ENCODE measurements around the gene MMP21. TPM values are rescaled to one million over a fixed set of nuclear protein-coding genes. Genes with fewer than 3 reads are reported as not detected.

The MMP21 gene
- total RNA-seq, 1 experiment from 2014 or later = not detected

GRCh38 chr10:125774581-125775191 is 935 bp downstream of the MMP21 start:
- Histone ChIP-seq H3K36me3 (ENCODE audit: control insufficient read depth, insufficient read depth, low read length) (no peaks in the 10 kb centered on the region), H3K4me1 (no peaks in the 10 kb centered on the region), H3K4me3 (ENCODE audit: low read depth, low read length) (no peak overlapping the region), H3K9me3 (no peaks in the 10 kb centered on the region), H3K27me3 (replicated peaks; ENCODE audit: control insufficient read depth, insufficient read depth, low read length) (no peaks in the 10 kb centered on the region)
- Mint-ChIP-seq H3K9me3 (ENCODE audit: unreplicated experiment) (peaks cover 19% of the 10 kb centered on the region), H3K27me3 (ENCODE audit: insufficient read depth, unreplicated experiment) (peaks cover 9% of the 10 kb centered on the region), H3K4me3 (ENCODE audit: unreplicated experiment) (no peak overlapping the region), H3K27ac (ENCODE audit: unreplicated experiment) (no peak overlapping the region), H3K36me3 (ENCODE audit: insufficient read depth, unreplicated experiment) (peaks cover 5% of the 10 kb centered on the region), H3K4me1 (ENCODE audit: low read depth, unreplicated experiment) (no peaks in the 10 kb centered on the region)
- no TSS peak for BruUV-seq (replicated peaks)
- ChIA-PET POLR2A (no interaction called here), CTCF (no interaction called here)
- TF ChIP-seq, protein P1, sequence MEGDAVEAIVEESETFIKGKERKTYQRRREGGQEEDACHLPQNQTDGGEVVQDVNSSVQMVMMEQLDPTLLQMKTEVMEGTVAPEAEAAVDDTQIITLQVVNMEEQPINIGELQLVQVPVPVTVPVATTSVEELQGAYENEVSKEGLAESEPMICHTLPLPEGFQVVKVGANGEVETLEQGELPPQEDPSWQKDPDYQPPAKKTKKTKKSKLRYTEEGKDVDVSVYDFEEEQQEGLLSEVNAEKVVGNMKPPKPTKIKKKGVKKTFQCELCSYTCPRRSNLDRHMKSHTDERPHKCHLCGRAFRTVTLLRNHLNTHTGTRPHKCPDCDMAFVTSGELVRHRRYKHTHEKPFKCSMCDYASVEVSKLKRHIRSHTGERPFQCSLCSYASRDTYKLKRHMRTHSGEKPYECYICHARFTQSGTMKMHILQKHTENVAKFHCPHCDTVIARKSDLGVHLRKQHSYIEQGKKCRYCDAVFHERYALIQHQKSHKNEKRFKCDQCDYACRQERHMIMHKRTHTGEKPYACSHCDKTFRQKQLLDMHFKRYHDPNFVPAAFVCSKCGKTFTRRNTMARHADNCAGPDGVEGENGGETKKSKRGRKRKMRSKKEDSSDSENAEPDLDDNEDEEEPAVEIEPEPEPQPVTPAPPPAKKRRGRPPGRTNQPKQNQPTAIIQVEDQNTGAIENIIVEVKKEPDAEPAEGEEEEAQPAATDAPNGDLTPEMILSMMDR (IDR thresholded peaks at IDR 0.05; ENCODE audit: insufficient read depth in 1 of 2, low read depth in 1 of 2, low read length in 1 of 2, severe bottlenecking in 1 of 2, unreplicated experiment in 1 of 2) = no peak
- DNase-seq = no peak
- intact Hi-C loops (cut with micrococcal nuclease; ENCODE audit: unreplicated experiment) = no loop called here

DNA sequence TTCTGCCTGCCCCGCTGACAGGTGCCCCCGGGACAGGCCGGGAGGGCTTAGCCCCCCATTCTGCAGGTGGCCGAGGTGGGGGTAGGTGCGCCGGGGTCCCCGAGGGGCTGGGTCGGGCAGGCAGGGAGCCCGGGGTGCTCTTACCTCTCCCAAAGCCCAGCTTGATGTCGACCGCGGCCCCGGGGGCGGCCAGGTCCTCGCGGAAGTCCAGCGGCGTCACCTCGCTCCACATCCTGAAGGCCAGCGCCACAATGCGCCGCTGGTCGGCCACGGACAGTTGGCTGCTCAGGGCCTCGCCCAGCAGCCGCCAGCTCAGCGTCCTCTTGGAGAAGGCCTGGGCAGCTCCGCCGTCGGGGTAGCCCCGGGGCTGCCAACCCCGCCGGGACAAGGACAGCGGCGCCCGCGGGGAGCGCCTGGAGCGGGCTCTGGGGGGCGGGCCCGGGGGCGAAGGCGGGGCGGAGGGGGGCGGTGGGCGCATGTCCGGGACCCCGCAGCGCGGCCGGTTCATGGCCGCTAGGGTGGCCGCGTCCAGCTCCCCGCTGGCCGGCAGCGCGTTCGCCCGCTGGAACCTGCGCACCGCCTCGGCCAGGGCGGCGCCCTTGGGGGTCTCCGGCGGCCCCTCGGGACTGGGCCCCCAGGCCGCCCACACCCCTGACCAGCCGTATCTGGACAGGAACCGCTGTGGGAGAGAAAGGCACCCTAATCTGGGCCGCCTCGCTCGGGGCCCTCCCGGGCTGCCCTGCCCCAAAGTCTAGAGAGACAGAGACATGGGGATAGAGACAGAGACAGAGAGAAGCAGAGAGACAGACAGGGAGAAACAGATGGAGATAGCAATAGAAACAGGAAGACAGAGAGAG is 1.7 kb downstream of the MMP21 start:
- ChIA-PET CTCF (no interaction called here), POLR2A (no interaction called here)
- peaks cover 5% of the 10 kb centered on the region for H3K36me3 Mint-ChIP-seq (ENCODE audit: insufficient read depth, unreplicated experiment)
- no peaks in the 10 kb centered on the region for H3K4me1 Mint-ChIP-seq (ENCODE audit: low read depth, unreplicated experiment)
- BruUV-seq (replicated peaks) = no TSS peak
- Histone ChIP-seq H3K27me3 (replicated peaks; ENCODE audit: control insufficient read depth, insufficient read depth, low read length) (no peaks in the 10 kb centered on the region), H3K4me1 (no peaks in the 10 kb centered on the region), H3K36me3 (ENCODE audit: control insufficient read depth, insufficient read depth, low read length) (no peaks in the 10 kb centered on the region), H3K9me3 (no peaks in the 10 kb centered on the region), H3K4me3 (ENCODE audit: low read depth, low read length) (no peak overlapping the region)
- no peak overlapping the region for H3K4me3 Mint-ChIP-seq (ENCODE audit: unreplicated experiment)
- intact Hi-C loops (cut with micrococcal nuclease; ENCODE audit: unreplicated experiment) = no loop called here
- peaks cover 12% of the 10 kb centered on the region for H3K9me3 Mint-ChIP-seq (ENCODE audit: unreplicated experiment)
- DNase-seq = no peak
- H3K27ac Mint-ChIP-seq (ENCODE audit: unreplicated experiment) = no peak overlapping the region
- TF ChIP-seq, protein P1 (IDR thresholded peaks at IDR 0.05; ENCODE audit: insufficient read depth in 1 of 2, low read depth in 1 of 2, low read length in 1 of 2, severe bottlenecking in 1 of 2, unreplicated experiment in 1 of 2) = no peak
- peaks cover 5% of the 10 kb centered on the region for H3K27me3 Mint-ChIP-seq (ENCODE audit: insufficient read depth, unreplicated experiment)

DNA sequence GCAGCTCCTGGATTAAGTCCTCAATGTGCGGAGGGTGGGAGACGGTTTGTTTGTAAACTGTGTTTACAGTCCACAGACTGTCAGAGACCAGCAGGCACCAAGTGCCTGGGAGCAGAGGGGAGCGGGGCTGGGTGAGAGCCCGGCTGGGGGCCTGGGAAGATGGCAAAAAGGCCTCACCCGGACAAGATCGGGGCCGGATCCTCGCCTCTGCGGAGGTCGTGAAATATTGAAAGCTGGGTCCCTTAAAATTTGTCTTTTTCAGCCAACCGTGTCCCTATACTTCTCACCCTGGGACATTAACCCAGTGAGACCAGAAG is 2.8 kb downstream of the MMP21 start:
- Mint-ChIP-seq H3K27ac (ENCODE audit: unreplicated experiment) (no peak overlapping the region), H3K4me3 (ENCODE audit: unreplicated experiment) (no peak overlapping the region), H3K27me3 (ENCODE audit: insufficient read depth, unreplicated experiment) (no peaks in the 10 kb centered on the region), H3K36me3 (ENCODE audit: insufficient read depth, unreplicated experiment) (peaks cover 5% of the 10 kb centered on the region), H3K9me3 (ENCODE audit: unreplicated experiment) (peaks cover under 1% of the 10 kb centered on the region), H3K4me1 (ENCODE audit: low read depth, unreplicated experiment) (no peaks in the 10 kb centered on the region)
- TF ChIP-seq, protein P1 (IDR thresholded peaks at IDR 0.05; ENCODE audit: insufficient read depth in 1 of 2, low read depth in 1 of 2, low read length in 1 of 2, severe bottlenecking in 1 of 2, unreplicated experiment in 1 of 2) = no peak
- no TSS peak for BruUV-seq (replicated peaks)
- ChIA-PET CTCF (no interaction called here), POLR2A (no interaction called here)
- no peaks in the 10 kb centered on the region for H3K36me3 ChIP-seq (ENCODE audit: control insufficient read depth, insufficient read depth, low read length)
- no peaks in the 10 kb centered on the region for H3K9me3 ChIP-seq
- no peak overlapping the region for H3K4me3 ChIP-seq (ENCODE audit: low read depth, low read length)
- no peaks in the 10 kb centered on the region for H3K4me1 ChIP-seq
- no peak for DNase-seq
- no peaks in the 10 kb centered on the region for H3K27me3 ChIP-seq (replicated peaks; ENCODE audit: control insufficient read depth, insufficient read depth, low read length)
- intact Hi-C loops (cut with micrococcal nuclease; ENCODE audit: unreplicated experiment) = no loop called here

All from Caco-2 (cell line).